GM18909 (cell line): ENCODE data around the gene FAF1.

Experiments
- ATAC-seq: cut with Tn5 transposase; IDR thresholded peaks from one replicate; pipeline ENCODE4 v1.9.1; 2021; ENCODE audit warnings: mild to moderate bottlenecking; ENCODE audit not compliant: unreplicated experiment, poor library complexity

The FAF1 gene

GRCh38 chr1:50523548-50523947 is 436.5 kb downstream of the FAF1 start:
- ATAC-seq = no peak

GRCh38 chr1:50522691-50523342 is 437.2 kb downstream of the FAF1 start:
- ATAC-seq = no peak

- peak; percentile 91 for ATAC-seq
Measured at GRCh38 chr1:50521703-50522102, 438.4 kb downstream of the FAF1 start.

GRCh38 chr1:50517488-50517887 is 442.6 kb downstream of the FAF1 start:
- no peak for ATAC-seq

- no peak for ATAC-seq
Measured at GRCh38 chr1:50516056-50516455, 444.0 kb downstream of the FAF1 start.

- no peak for ATAC-seq
Measured at GRCh38 chr1:50508040-50508586, 452.0 kb downstream of the FAF1 start.

GRCh38 chr1:50505427-50505826 is 454.6 kb downstream of the FAF1 start:
- no peak for ATAC-seq

GRCh38 chr1:50503515-50503914 is 456.6 kb downstream of the FAF1 start:
- ATAC-seq = no peak

- ATAC-seq = peak; percentile 68
Measured at GRCh38 chr1:50502147-50502546, 457.9 kb downstream of the FAF1 start.

- ATAC-seq = no peak
Measured at GRCh38 chr1:50497007-50497406, 463.1 kb downstream of the FAF1 start.

GRCh38 chr1:50493710-50494109 is 466.4 kb downstream of the FAF1 start:
- no peak for ATAC-seq

GRCh38 chr1:50492142-50492541 is 467.9 kb downstream of the FAF1 start:
- ATAC-seq = no peak

GRCh38 chr1:50491142-50491541 is 468.9 kb downstream of the FAF1 start:
- peak; percentile 39 for ATAC-seq

GRCh38 chr1:50490640-50491039 is 469.4 kb downstream of the FAF1 start:
- peak; percentile 52 for ATAC-seq

- no peak for ATAC-seq
Measured at GRCh38 chr1:50488876-50489275, 471.2 kb downstream of the FAF1 start.

- ATAC-seq = no peak
Measured at GRCh38 chr1:50488356-50488755, 471.7 kb downstream of the FAF1 start.

GRCh38 chr1:50487725-50488124 is 472.3 kb downstream of the FAF1 start:
- ATAC-seq = no peak

- no peak for ATAC-seq
Measured at GRCh38 chr1:50481142-50481736, 478.8 kb downstream of the FAF1 start.

- peak; percentile 65 for ATAC-seq
Measured at GRCh38 chr1:50476800-50477199, 483.3 kb downstream of the FAF1 start.

- ATAC-seq = no peak
Measured at GRCh38 chr1:50474859-50475809, 484.9 kb downstream of the FAF1 start.

- ATAC-seq = no peak
Measured at GRCh38 chr1:50473513-50473912, 486.6 kb downstream of the FAF1 start.
